Stimulated activated CD4-positive, alpha-beta T cell treated with anti-CD3 and anti-CD28 coated beads, Interleukin-12 subunit alpha, Interleukin-12 subunit beta, amount 100 ng/mL, for 24 hours (primary cell): ENCODE results near the gene MBTPS1.

Experiments used
- DNase-seq, 2 experiments: peaks; one replicate each; pipeline ENCODE4 v3.0.0-alpha.2; 2020; ENCODE audit warnings: low read depth in 2 of 2

Gene MBTPS1

GRCh38 chr16:84004442-84004841, 112.3 kb downstream of the MBTPS1 start:
- DNase-seq, result no peak
